Measurements from ENCODE around the gene MAG.

The MAG gene

GRCh38 chr19:35320065-35320713 lies 28.2 kb downstream of the MAG start:
- Histone ChIP-seq H3K4me3 (no peak overlapping the region), H3K9ac (ENCODE audit: insufficient read length) (no peak overlapping the region), H3K9me3 (ENCODE audit: low read depth, low read length) (no peaks in the 10 kb centered on the region), H3K36me3 (ENCODE audit: insufficient read depth, low read length) (no peaks in the 10 kb centered on the region), H3K27ac (no peak overlapping the region)
- DNase-seq (ENCODE audit: low read depth, low spot score): no peak
- TF ChIP-seq FOXP2 (optimal IDR thresholded peaks at IDR 0.05; ENCODE audit: control extremely low read depth, extremely low read length, insufficient read depth) (no peak), EZH2 (IDR thresholded peaks at IDR 0.05) (no peak), POLR2AphosphoS5 (IDR thresholded peaks at IDR 0.05; ENCODE audit: borderline replicate concordance, low read depth, low read length) (no peak)

GRCh38 chr19:35321291-35321690 lies 29.3 kb downstream of the MAG start:
- Histone ChIP-seq H3K27ac (no peak overlapping the region), H3K4me3 (no peak overlapping the region), H3K9ac (ENCODE audit: insufficient read length) (no peak overlapping the region), H3K36me3 (ENCODE audit: insufficient read depth, low read length) (no peaks in the 10 kb centered on the region), H3K9me3 (ENCODE audit: low read depth, low read length) (no peaks in the 10 kb centered on the region)
- TF ChIP-seq FOXP2 (optimal IDR thresholded peaks at IDR 0.05; ENCODE audit: control extremely low read depth, extremely low read length, insufficient read depth): no peak
- no peak for TF ChIP-seq POLR2AphosphoS5 (IDR thresholded peaks at IDR 0.05; ENCODE audit: borderline replicate concordance, low read depth, low read length)
- no peak for TF ChIP-seq EZH2 (IDR thresholded peaks at IDR 0.05)
- DNase-seq (ENCODE audit: low read depth, low spot score): no peak

GRCh38 chr19:35322014-35322413 lies 30.1 kb downstream of the MAG start:
- no peaks in the 10 kb centered on the region for H3K9me3 ChIP-seq (ENCODE audit: low read depth, low read length)
- H3K9ac ChIP-seq (ENCODE audit: insufficient read length): no peak overlapping the region
- no peak overlapping the region for H3K27ac ChIP-seq
- no peak overlapping the region for H3K4me3 ChIP-seq
- no peak for DNase-seq (ENCODE audit: low read depth, low spot score)
- H3K36me3 ChIP-seq (ENCODE audit: insufficient read depth, low read length): no peaks in the 10 kb centered on the region
- TF ChIP-seq FOXP2 (optimal IDR thresholded peaks at IDR 0.05; ENCODE audit: control extremely low read depth, extremely low read length, insufficient read depth) (no peak), POLR2AphosphoS5 (IDR thresholded peaks at IDR 0.05; ENCODE audit: borderline replicate concordance, low read depth, low read length) (no peak), EZH2 (IDR thresholded peaks at IDR 0.05) (no peak)

- H3K27ac ChIP-seq: no peak overlapping the region
- DNase-seq (ENCODE audit: low read depth, low spot score): no peak
- H3K9me3 ChIP-seq (ENCODE audit: low read depth, low read length): no peaks in the 10 kb centered on the region
- no peak overlapping the region for H3K9ac ChIP-seq (ENCODE audit: insufficient read length)
- no peaks in the 10 kb centered on the region for H3K36me3 ChIP-seq (ENCODE audit: insufficient read depth, low read length)
- H3K4me3 ChIP-seq: no peak overlapping the region
- TF ChIP-seq FOXP2 (optimal IDR thresholded peaks at IDR 0.05; ENCODE audit: control extremely low read depth, extremely low read length, insufficient read depth): no peak
- TF ChIP-seq EZH2 (IDR thresholded peaks at IDR 0.05): no peak
- TF ChIP-seq POLR2AphosphoS5 (IDR thresholded peaks at IDR 0.05; ENCODE audit: borderline replicate concordance, low read depth, low read length): no peak
Observed at GRCh38 chr19:35327642-35328041, 35.7 kb downstream of the MAG start.

GRCh38 chr19:35328851-35329285 lies 36.9 kb downstream of the MAG start, which contains the start of gene CD22:
Gene CD22 (plus strand): TSS chr19:35329187. CDS start chr19:35332041, 2,854 bp downstream.
- H3K27ac ChIP-seq: no peak within 1 kb of the TSS
- H3K36me3 ChIP-seq (ENCODE audit: insufficient read depth, low read length): no peaks in the 10 kb centered on the region
- no peak for TF ChIP-seq FOXP2 (optimal IDR thresholded peaks at IDR 0.05; ENCODE audit: control extremely low read depth, extremely low read length, insufficient read depth)
- no peak for TF ChIP-seq EZH2 (IDR thresholded peaks at IDR 0.05)
- TF ChIP-seq POLR2AphosphoS5 (IDR thresholded peaks at IDR 0.05; ENCODE audit: borderline replicate concordance, low read depth, low read length): no peak
- H3K4me3 ChIP-seq: no peak within 1 kb of the TSS
- no peaks in the 10 kb centered on the region for H3K9me3 ChIP-seq (ENCODE audit: low read depth, low read length)
- no peak within 1 kb of the TSS for H3K9ac ChIP-seq (ENCODE audit: insufficient read length)
- DNase-seq (ENCODE audit: low read depth, low spot score): no peak

GRCh38 chr19:35329323-35329722 lies 37.4 kb downstream of the MAG start:
- H3K27ac ChIP-seq: no peak overlapping the region
- no peaks in the 10 kb centered on the region for H3K9me3 ChIP-seq (ENCODE audit: low read depth, low read length)
- TF ChIP-seq EZH2 (IDR thresholded peaks at IDR 0.05) (no peak), POLR2AphosphoS5 (IDR thresholded peaks at IDR 0.05; ENCODE audit: borderline replicate concordance, low read depth, low read length) (no peak), FOXP2 (optimal IDR thresholded peaks at IDR 0.05; ENCODE audit: control extremely low read depth, extremely low read length, insufficient read depth) (no peak)
- H3K36me3 ChIP-seq (ENCODE audit: insufficient read depth, low read length): no peaks in the 10 kb centered on the region
- DNase-seq (ENCODE audit: low read depth, low spot score): no peak
- no peak overlapping the region for H3K4me3 ChIP-seq
- no peak overlapping the region for H3K9ac ChIP-seq (ENCODE audit: insufficient read length)

- no peak overlapping the region for H3K9ac ChIP-seq (ENCODE audit: insufficient read length)
- no peaks in the 10 kb centered on the region for H3K9me3 ChIP-seq (ENCODE audit: low read depth, low read length)
- no peak for DNase-seq (ENCODE audit: low read depth, low spot score)
- H3K4me3 ChIP-seq: no peak overlapping the region
- no peak overlapping the region for H3K27ac ChIP-seq
- no peaks in the 10 kb centered on the region for H3K36me3 ChIP-seq (ENCODE audit: insufficient read depth, low read length)
- no peak for TF ChIP-seq POLR2AphosphoS5 (IDR thresholded peaks at IDR 0.05; ENCODE audit: borderline replicate concordance, low read depth, low read length)
- no peak for TF ChIP-seq FOXP2 (optimal IDR thresholded peaks at IDR 0.05; ENCODE audit: control extremely low read depth, extremely low read length, insufficient read depth)
- no peak for TF ChIP-seq EZH2 (IDR thresholded peaks at IDR 0.05)
Observed at GRCh38 chr19:35330475-35330874, 38.5 kb downstream of the MAG start.

- Histone ChIP-seq H3K36me3 (ENCODE audit: insufficient read depth, low read length) (no peaks in the 10 kb centered on the region), H3K27ac (no peak overlapping the region)
Observed at GRCh38 chr19:35331551-35332214, 39.7 kb downstream of the MAG start.

More at GRCh38 chr19:35331551-35332214, 39.7 kb downstream of the MAG start:
- no peaks in the 10 kb centered on the region for H3K9me3 ChIP-seq (ENCODE audit: low read depth, low read length)
- no peak overlapping the region for H3K4me3 ChIP-seq
- TF ChIP-seq POLR2AphosphoS5 (IDR thresholded peaks at IDR 0.05; ENCODE audit: borderline replicate concordance, low read depth, low read length) (no peak), FOXP2 (optimal IDR thresholded peaks at IDR 0.05; ENCODE audit: control extremely low read depth, extremely low read length, insufficient read depth) (no peak), EZH2 (IDR thresholded peaks at IDR 0.05) (no peak)
- no peak overlapping the region for H3K9ac ChIP-seq (ENCODE audit: insufficient read length)
- no peak for DNase-seq (ENCODE audit: low read depth, low spot score)

All from SK-N-MC (cell line).